Activated CD4-positive, alpha-beta memory T cell treated with anti-CD3 and anti-CD28 coated beads for 36 hours (primary cell): ENCODE measurements around the gene MYH9. TPM values are rescaled to one million over a fixed set of nuclear protein-coding genes. Genes with fewer than 3 reads are reported as not detected.

Source experiments
- CTCF ChIA-PET: fragments of 350-600 bp; sonication (Branson Sonifier 250); formaldehyde crosslinking; loops from one replicate; lab custom pipeline; 2021; ENCODE audit warnings: antibody characterized with exemption, inconsistent platforms; lab: Charles Lee
- POLR2A ChIA-PET: fragments of 350-600 bp; sonication (Branson Sonifier 250); formaldehyde crosslinking; loops from one replicate; lab custom pipeline; 2021; ENCODE audit warnings: antibody characterized with exemption; lab: Charles Lee
- DNase-seq: peaks from one replicate; pipeline ENCODE4 v3.0.0-alpha.2; 2020
- H3K27ac Mint-ChIP-seq: one replicate; pipeline ENCODE4 v1.8.0; 2021; ENCODE audit warnings: mixed read lengths
- H3K27me3 Mint-ChIP-seq: one replicate; pipeline ENCODE4 v1.8.0; 2021; ENCODE audit warnings: mixed read lengths
- H3K36me3 Mint-ChIP-seq: one replicate; pipeline ENCODE4 v1.8.0; 2021; ENCODE audit warnings: mixed read lengths
- H3K4me1 Mint-ChIP-seq: one replicate; pipeline ENCODE4 v1.8.0; 2021; ENCODE audit warnings: low read depth, mixed read lengths
- H3K4me3 Mint-ChIP-seq: one replicate; pipeline ENCODE4 v1.8.0; 2021; ENCODE audit warnings: mild to moderate bottlenecking, mixed read lengths
- H3K9me3 Mint-ChIP-seq: one replicate; pipeline ENCODE4 v1.8.0; 2021; ENCODE audit warnings: mixed read lengths
- intact Hi-C: fragments of 100-400 bp; cut with micrococcal nuclease; formaldehyde crosslinking; loops from one replicate; pipeline ENCODE4 v1.15.1; 2023
- total RNA-seq, 2 experiments: library from RNA; stranded (reverse); gene quantifications; one replicate each; pipeline ENCODE4 v1.2.3, GENCODE V29; 2021

The MYH9 gene
- total RNA-seq, 2 experiments from 2014 or later, result 712 to 720 TPM

- H3K27me3 Mint-ChIP-seq, result no peaks in the 10 kb centered on the region
- CTCF ChIA-PET, result interaction anchor here (0.7 to 3.2 kb wide), 5 partner anchors 16 to 115 kb away, joined by 3 to 13 read pairs (median 6); no protein-coding TSS in a partner anchor
- H3K9me3 Mint-ChIP-seq, result no peaks in the 10 kb centered on the region
- H3K4me3 Mint-ChIP-seq, result peak overlapping the region; percentile 47
- peaks cover 35% of the 10 kb centered on the region for H3K36me3 Mint-ChIP-seq
- peak overlapping the region; percentile 94 for H3K27ac Mint-ChIP-seq
- POLR2A ChIA-PET, result interaction anchor here (1.0 to 1.6 kb wide), 4 partner anchors 9 to 27 kb away, joined by 3 to 6 read pairs (median 3); no protein-coding TSS in a partner anchor
- peaks cover 97% of the 10 kb centered on the region for H3K4me1 Mint-ChIP-seq
- DNase-seq, result no peak
- intact Hi-C loops, result loop anchor here (10.0 kb wide), 1 partner anchor 889 kb away; the partner anchor contains the start of gene RAC2
Measured at GRCh38 chr22:36355362-36355761, 32.4 kb downstream of the MYH9 start.

- Mint-ChIP-seq H3K27ac (peak overlapping the region; percentile 94), H3K4me3 (peak overlapping the region; percentile 32)
- intact Hi-C loops, result loop anchor here (1.0 to 10.0 kb wide), 2 partner anchors 9 to 892 kb away; partner anchors contain the start of gene RAC2
Measured at GRCh38 chr22:36352803-36353507, 34.8 kb downstream of the MYH9 start.

GRCh38 chr22:36351921-36352802 lies 35.6 kb downstream of the MYH9 start:
- POLR2A ChIA-PET, result interaction anchor here (1.9 kb wide), 1 partner anchor 19 kb away, joined by 10 read pairs; no protein-coding TSS in a partner anchor
- H3K4me3 Mint-ChIP-seq, result peak overlapping the region; percentile 32
- CTCF ChIA-PET, result interaction anchor here (1.0 to 2.5 kb wide), 8 partner anchors 9 to 118 kb away, joined by 3 to 9 read pairs (median 4); no protein-coding TSS in a partner anchor

More at GRCh38 chr22:36352803-36353507, 34.8 kb downstream of the MYH9 start:
- peak; percentile 81 for DNase-seq
- H3K27me3 Mint-ChIP-seq, result no peaks in the 10 kb centered on the region
- ChIA-PET CTCF (interaction anchor here (1.0 to 1.6 kb wide), 6 partner anchors 9 to 117 kb away, joined by 3 to 6 read pairs (median 4); no protein-coding TSS in a partner anchor), POLR2A (interaction anchor here (0.6 to 1.9 kb wide), 3 partner anchors 8 to 20 kb away, joined by 3 to 10 read pairs (median 4); no protein-coding TSS in a partner anchor)
- H3K4me1 Mint-ChIP-seq, result peaks cover 91% of the 10 kb centered on the region
- H3K9me3 Mint-ChIP-seq, result no peaks in the 10 kb centered on the region
- H3K36me3 Mint-ChIP-seq, result peaks cover 40% of the 10 kb centered on the region

GRCh38 chr22:36350751-36351594 lies 36.8 kb downstream of the MYH9 start:
- peaks cover 43% of the 10 kb centered on the region for H3K36me3 Mint-ChIP-seq
- intact Hi-C loops, result loop anchor here (10.0 kb wide), 1 partner anchor 894 kb away; the partner anchor contains the start of gene RAC2
- POLR2A ChIA-PET, result no interaction called here

More at GRCh38 chr22:36351921-36352802, 35.6 kb downstream of the MYH9 start:
- peaks cover 88% of the 10 kb centered on the region for H3K4me1 Mint-ChIP-seq
- H3K27me3 Mint-ChIP-seq, result no peaks in the 10 kb centered on the region
- H3K27ac Mint-ChIP-seq, result peak overlapping the region; percentile 94
- no peak for DNase-seq
- no peaks in the 10 kb centered on the region for H3K9me3 Mint-ChIP-seq
- H3K36me3 Mint-ChIP-seq, result peaks cover 46% of the 10 kb centered on the region
- intact Hi-C loops, result loop anchor here (10.0 kb wide), 1 partner anchor 893 kb away; the partner anchor contains the start of gene RAC2

GRCh38 chr22:36349726-36350125 lies 38.0 kb downstream of the MYH9 start:
- H3K27ac Mint-ChIP-seq, result peak overlapping the region; percentile 75
- ChIA-PET POLR2A (no interaction called here), CTCF (interaction anchor here (1.2 to 2.5 kb wide), 2 partner anchors 120 to 121 kb away, joined by 4 to 9 read pairs; no protein-coding TSS in a partner anchor)
- H3K36me3 Mint-ChIP-seq, result peaks cover 36% of the 10 kb centered on the region
- H3K4me1 Mint-ChIP-seq, result peaks cover 88% of the 10 kb centered on the region
- intact Hi-C loops, result loop anchor here (10.0 kb wide), 1 partner anchor 895 kb away; the partner anchor contains the start of gene RAC2
- H3K4me3 Mint-ChIP-seq, result no peak overlapping the region
- no peaks in the 10 kb centered on the region for H3K9me3 Mint-ChIP-seq
- no peak for DNase-seq
- no peaks in the 10 kb centered on the region for H3K27me3 Mint-ChIP-seq

More at GRCh38 chr22:36350751-36351594, 36.8 kb downstream of the MYH9 start:
- CTCF ChIA-PET, result interaction anchor here (0.7 to 2.5 kb wide), 5 partner anchors 11 to 135 kb away, joined by 3 to 9 read pairs (median 3); no protein-coding TSS in a partner anchor
- peak overlapping the region; percentile 94 for H3K27ac Mint-ChIP-seq
- no peak for DNase-seq
- no peaks in the 10 kb centered on the region for H3K27me3 Mint-ChIP-seq
- no peaks in the 10 kb centered on the region for H3K9me3 Mint-ChIP-seq
- H3K4me1 Mint-ChIP-seq, result peaks cover 88% of the 10 kb centered on the region
- no peak overlapping the region for H3K4me3 Mint-ChIP-seq

GRCh38 chr22:36348760-36349159 lies 39.0 kb downstream of the MYH9 start:
- CTCF ChIA-PET, result interaction anchor here (0.8 to 1.8 kb wide), 3 partner anchors 10 to 121 kb away, joined by 3 to 8 read pairs (median 4); no protein-coding TSS in a partner anchor
- no peak for DNase-seq
- intact Hi-C loops, result no loop called here
- Mint-ChIP-seq H3K9me3 (no peaks in the 10 kb centered on the region), H3K4me3 (no peak overlapping the region), H3K27me3 (no peaks in the 10 kb centered on the region), H3K4me1 (peaks cover 88% of the 10 kb centered on the region), H3K36me3 (peaks cover 40% of the 10 kb centered on the region), H3K27ac (peak overlapping the region; percentile 75)
- POLR2A ChIA-PET, result interaction anchor here (1.0 kb wide), 1 partner anchor 10 kb away, joined by 3 read pairs; no protein-coding TSS in a partner anchor

GRCh38 chr22:36347094-36347493 lies 40.7 kb downstream of the MYH9 start:
- intact Hi-C loops, result no loop called here
- DNase-seq, result no peak
- POLR2A ChIA-PET, result interaction anchor here (0.8 to 1.6 kb wide), 2 partner anchors 8 to 11 kb away, joined by 3 to 4 read pairs; no protein-coding TSS in a partner anchor
- no peak overlapping the region for H3K4me3 Mint-ChIP-seq
- peaks cover 88% of the 10 kb centered on the region for H3K4me1 Mint-ChIP-seq
- peak overlapping the region; percentile 52 for H3K27ac Mint-ChIP-seq
- H3K27me3 Mint-ChIP-seq, result no peaks in the 10 kb centered on the region
- H3K36me3 Mint-ChIP-seq, result peaks cover 47% of the 10 kb centered on the region
- CTCF ChIA-PET, result no interaction called here
- no peaks in the 10 kb centered on the region for H3K9me3 Mint-ChIP-seq

GRCh38 chr22:36344106-36344827 lies 43.5 kb downstream of the MYH9 start:
- no peaks in the 10 kb centered on the region for H3K27me3 Mint-ChIP-seq
- H3K9me3 Mint-ChIP-seq, result no peaks in the 10 kb centered on the region
- peaks cover 89% of the 10 kb centered on the region for H3K4me1 Mint-ChIP-seq
- H3K27ac Mint-ChIP-seq, result peak overlapping the region; percentile 89
- H3K4me3 Mint-ChIP-seq, result peak overlapping the region; percentile 52
- DNase-seq, result peak; percentile 88
- intact Hi-C loops, result loop anchor here (1.0 kb wide), 4 partner anchors 9 to 42 kb away; no protein-coding TSS in a partner anchor
- CTCF ChIA-PET, result interaction anchor here (0.6 to 3.5 kb wide), 6 partner anchors 10 to 133 kb away, joined by 3 to 21 read pairs (median 4); no protein-coding TSS in a partner anchor
- POLR2A ChIA-PET, result interaction anchor here (0.7 to 3.8 kb wide), 10 partner anchors 9 to 164 kb away, joined by 3 to 34 read pairs (median 4); no protein-coding TSS in a partner anchor
- peaks cover 62% of the 10 kb centered on the region for H3K36me3 Mint-ChIP-seq

GRCh38 chr22:36343720-36344105 lies 44.1 kb downstream of the MYH9 start:
- Mint-ChIP-seq H3K27me3 (no peaks in the 10 kb centered on the region), H3K9me3 (no peaks in the 10 kb centered on the region), H3K36me3 (peaks cover 64% of the 10 kb centered on the region), H3K4me1 (peaks cover 89% of the 10 kb centered on the region), H3K4me3 (peak overlapping the region; percentile 5), H3K27ac (peak overlapping the region; percentile 89)
- ChIA-PET POLR2A (interaction anchor here (1.1 to 3.8 kb wide), 7 partner anchors 10 to 165 kb away, joined by 4 to 34 read pairs (median 5); no protein-coding TSS in a partner anchor), CTCF (interaction anchor here (0.8 to 3.5 kb wide), 6 partner anchors 10 to 42 kb away, joined by 3 to 21 read pairs (median 6); no protein-coding TSS in a partner anchor)
- intact Hi-C loops, result loop anchor here (1.0 kb wide), 4 partner anchors 9 to 43 kb away; no protein-coding TSS in a partner anchor
- DNase-seq, result no peak
